CD14-positive monocyte (primary cell): ENCODE data around the gene SMIM8. TPM values are rescaled to one million over a fixed set of nuclear protein-coding genes. Genes with fewer than 3 reads are reported as not detected.

Experiments used
- DNase-seq, 3 donors: peaks; one replicate each; pipeline ENCODE4 v3.0.0-alpha.2; 2011 to 2022
- H2AFZ ChIP-seq: 2 replicates; pipeline ENCODE4 v1.6.0; 2012; ENCODE audit warnings: mild to moderate bottlenecking, low read depth, low read length, inconsistent platforms; ENCODE audit not compliant: insufficient read depth, poor library complexity, severe bottlenecking
- H3K27ac ChIP-seq, 2 donors: 1 replicate in 1 of 2; 2 replicates in 1 of 2; pipeline ENCODE4 v1.5.1; 2012 to 2013; ENCODE audit warnings: low read length in 2 of 2, control low read depth in 1 of 2, inconsistent platforms in 1 of 2, low read depth in 1 of 2, mild to moderate bottlenecking in 1 of 2
- H3K27me3 ChIP-seq, 2 donors: one replicate each; pipeline versions ENCODE4 v1.6.0 to v1.6.1; 2011 to 2013; ENCODE audit warnings: low read length in 2 of 2; ENCODE audit not compliant: control insufficient read depth in 2 of 2, insufficient read depth in 2 of 2
- H3K36me3 ChIP-seq, 2 donors: replicated peaks in 1 of 2; 1 replicate in 1 of 2; 2 replicates in 1 of 2; pipeline versions ENCODE4 v1.5.1 to v1.6.1; 2012 to 2013; ENCODE audit warnings: low read length in 2 of 2, control low read depth in 1 of 2, inconsistent platforms in 1 of 2, mild to moderate bottlenecking in 1 of 2; ENCODE audit not compliant: insufficient read depth in 2 of 2, control insufficient read depth in 1 of 2
- H3K4me1 ChIP-seq, 2 donors: 1 replicate in 1 of 2; 2 replicates in 1 of 2; pipeline versions ENCODE4 v1.5.1 to v1.6.1; 2012 to 2013; ENCODE audit warnings: low read length in 2 of 2, control low read depth in 1 of 2, inconsistent platforms in 1 of 2, mild to moderate bottlenecking in 1 of 2, moderate library complexity in 1 of 2; ENCODE audit not compliant: insufficient read depth in 2 of 2, control insufficient read depth in 1 of 2
- H3K4me2 ChIP-seq: replicated peaks from 2 replicates; pipeline ENCODE3; 2012; ENCODE audit warnings: low read length, moderate library complexity, mild to moderate bottlenecking; ENCODE audit not compliant: poor library complexity, severe bottlenecking; ENCODE audit errors: extremely low read depth
- H3K4me3 ChIP-seq, 3 experiments: fragments of 200-600 bp in 1 of 3; sonication (generic) in 1 of 3; replicated peaks in 1 of 3; 1 replicate in 2 of 3; 2 replicates in 1 of 3; pipeline ENCODE4 v1.5.1; 2011 to 2013; ENCODE audit warnings: low read length in 3 of 3, mild to moderate bottlenecking in 3 of 3, control low read depth in 2 of 3, low read depth in 2 of 3, inconsistent platforms in 1 of 3, moderate library complexity in 1 of 3
- H3K79me2 ChIP-seq: 2 replicates; pipeline ENCODE4 v1.6.0; 2012; ENCODE audit warnings: mild to moderate bottlenecking, control low read depth, inconsistent platforms, low read length, moderate library complexity; ENCODE audit not compliant: insufficient read depth
- H3K9ac ChIP-seq: 2 replicates; pipeline ENCODE4 v1.6.0; 2017; ENCODE audit warnings: low read length, mild to moderate bottlenecking; ENCODE audit not compliant: insufficient read depth, poor library complexity, severe bottlenecking
- H3K9me3 ChIP-seq, 2 donors: replicated peaks in 1 of 2; 1 replicate in 1 of 2; 2 replicates in 1 of 2; pipeline versions ENCODE4 v1.5.1 to v1.6.1; 2012 to 2013; ENCODE audit warnings: low read length in 2 of 2, control low read depth in 1 of 2; ENCODE audit not compliant: control insufficient read depth in 1 of 2, insufficient read depth in 1 of 2
- H4K20me1 ChIP-seq: 2 replicates; pipeline ENCODE4 v1.6.0; 2012; ENCODE audit warnings: mild to moderate bottlenecking, low read length, control low read depth, moderate library complexity; ENCODE audit not compliant: insufficient read depth
- H3K27ac Mint-ChIP-seq, 7 donors: one replicate each; pipeline ENCODE4 v1.8.0; 2020; ENCODE audit warnings: mild to moderate bottlenecking in 7 of 7, mixed read lengths in 7 of 7, moderate library complexity in 6 of 7, inconsistent platforms in 2 of 7
- H3K27me3 Mint-ChIP-seq, 3 donors: one replicate each; pipeline ENCODE4 v1.8.0; 2021 to 2022; ENCODE audit warnings: low read depth in 3 of 3, mild to moderate bottlenecking in 3 of 3, mixed read lengths in 3 of 3, moderate library complexity in 3 of 3, inconsistent platforms in 1 of 3
- H3K36me3 Mint-ChIP-seq, 2 donors: one replicate each; pipeline ENCODE4 v1.8.0; 2020; ENCODE audit warnings: mixed read lengths in 2 of 2, inconsistent platforms in 1 of 2, mild to moderate bottlenecking in 1 of 2
- H3K4me1 Mint-ChIP-seq: one replicate; pipeline ENCODE4 v1.8.0; 2020; ENCODE audit warnings: mild to moderate bottlenecking, mixed read lengths
- H3K4me3 Mint-ChIP-seq, 2 donors: one replicate each; pipeline ENCODE4 v1.8.0; 2020; ENCODE audit warnings: mild to moderate bottlenecking in 2 of 2, mixed read lengths in 2 of 2, moderate library complexity in 1 of 2
- H3K9me3 Mint-ChIP-seq, 7 donors: one replicate each; pipeline ENCODE4 v1.8.0; 2020 to 2022; ENCODE audit warnings: mixed read lengths in 7 of 7, mild to moderate bottlenecking in 6 of 7, moderate library complexity in 6 of 7, inconsistent platforms in 2 of 7
- CTCF ChIP-seq: fragments of 200-600 bp; IDR thresholded peaks from one replicate; pipeline ENCODE4 v1.8.0; 2022; ENCODE audit warnings: antibody characterized with exemption, mild to moderate bottlenecking
- WGBS: methylation state at CpG from one replicate; pipeline ENCODE4 v1.1.5; 2013; ENCODE audit warnings: missing lambda C conversion rate; ENCODE audit not compliant: insufficient coverage; 5-methylcytosine and 5-hydroxymethylcytosine counted together
- intact Hi-C, 2 donors: fragments of 100-400 bp; cut with micrococcal nuclease; formaldehyde crosslinking; loops; one replicate each; pipeline versions ENCODE4 v1.15.0 to v1.15.1; 2023
- polyA plus RNA-seq, 3 donors: library from polyadenylated mRNA; depleted of rRNA in 1 of 3; unstranded in 2 of 3; stranded (reverse) in 1 of 3; fragments of 300-500 nt in 2 of 3; fragments of >200 nt in 1 of 3; fragmentation: Illumina TruSeq in 2 of 3; gene quantifications; 1 replicate in 2 of 3; 2 replicates in 1 of 3; pipeline ENCODE4 v1.2.3, GENCODE V29; 2012 to 2021

Gene SMIM8
- polyA plus RNA-seq, 3 donors = 2.0 to 8.2 (median 5.9) TPM

- Histone ChIP-seq H4K20me1 (no peaks in the 10 kb centered on the region), H3K9ac (no peak overlapping the region), H3K27ac (no peak overlapping the region), H3K4me2 (no peak overlapping the region), H3K79me2 (no peaks in the 10 kb centered on the region), H3K4me3 (no peak overlapping the region), H3K36me3 (no peaks in the 10 kb centered on the region), H2AFZ (no peak overlapping the region), H3K4me1 (no peaks in the 10 kb centered on the region), H3K27me3 (no peaks in the 10 kb centered on the region), H3K9me3 (no peaks in the 10 kb centered on the region)
- intact Hi-C loops = no loop called here
- Mint-ChIP-seq H3K27me3 (no peaks in the 10 kb centered on the region), H3K9me3 (peaks cover 0 to 5% (median under 1%) of the 10 kb centered on the region in 7 donors), H3K36me3 (peaks cover 3 to 10% of the 10 kb centered on the region in 2 donors), H3K4me3 (no peak overlapping the region), H3K27ac (peak overlapping the region in 1 of 7 donors; percentile 36), H3K4me1 (peaks cover 10% of the 10 kb centered on the region)
- TF ChIP-seq CTCF = no peak
- no peak for DNase-seq
- 46% methylated on average over 2 of the region's 3 CpGs for WGBS
Measured at GRCh38 chr6:87333591-87334181, 11.3 kb downstream of the SMIM8 start.

- Mint-ChIP-seq H3K27me3 (no peaks in the 10 kb centered on the region), H3K4me1 (peaks cover 10% of the 10 kb centered on the region), H3K4me3 (no peak overlapping the region), H3K36me3 (peaks cover 4 to 6% of the 10 kb centered on the region in 2 donors), H3K27ac (no peak overlapping the region), H3K9me3 (peaks cover 0 to 2% (median 0%) of the 10 kb centered on the region in 7 donors)
- Histone ChIP-seq H3K36me3 (no peaks in the 10 kb centered on the region), H3K79me2 (no peaks in the 10 kb centered on the region), H3K27ac (no peak overlapping the region), H3K4me2 (no peak overlapping the region), H3K9me3 (no peaks in the 10 kb centered on the region), H2AFZ (no peak overlapping the region), H3K27me3 (no peaks in the 10 kb centered on the region), H3K4me3 (no peak overlapping the region), H3K9ac (no peak overlapping the region), H3K4me1 (no peaks in the 10 kb centered on the region), H4K20me1 (no peaks in the 10 kb centered on the region)
- intact Hi-C loops = no loop called here
- WGBS = no CpG with 5 or more reads among the region's 1 CpG
- no peak for TF ChIP-seq CTCF
- DNase-seq = no peak
Measured at GRCh38 chr6:87334683-87335082, 12.3 kb downstream of the SMIM8 start.
